GM03348 (cell line): ENCODE measurements around the gene TAAR5.
"Not testable (repeated sequence)": the region's sequence is repeated elsewhere in the genome, so short reads cannot be mapped to it uniquely, and the experiment has no call there.

ENCODE experiments used
- DNase-seq: peaks from one replicate; pipeline ENCODE4 v3.0.0; 2012; ENCODE audit warnings: low spot score

TAAR5 gene, protein sequence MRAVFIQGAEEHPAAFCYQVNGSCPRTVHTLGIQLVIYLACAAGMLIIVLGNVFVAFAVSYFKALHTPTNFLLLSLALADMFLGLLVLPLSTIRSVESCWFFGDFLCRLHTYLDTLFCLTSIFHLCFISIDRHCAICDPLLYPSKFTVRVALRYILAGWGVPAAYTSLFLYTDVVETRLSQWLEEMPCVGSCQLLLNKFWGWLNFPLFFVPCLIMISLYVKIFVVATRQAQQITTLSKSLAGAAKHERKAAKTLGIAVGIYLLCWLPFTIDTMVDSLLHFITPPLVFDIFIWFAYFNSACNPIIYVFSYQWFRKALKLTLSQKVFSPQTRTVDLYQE

DNA sequence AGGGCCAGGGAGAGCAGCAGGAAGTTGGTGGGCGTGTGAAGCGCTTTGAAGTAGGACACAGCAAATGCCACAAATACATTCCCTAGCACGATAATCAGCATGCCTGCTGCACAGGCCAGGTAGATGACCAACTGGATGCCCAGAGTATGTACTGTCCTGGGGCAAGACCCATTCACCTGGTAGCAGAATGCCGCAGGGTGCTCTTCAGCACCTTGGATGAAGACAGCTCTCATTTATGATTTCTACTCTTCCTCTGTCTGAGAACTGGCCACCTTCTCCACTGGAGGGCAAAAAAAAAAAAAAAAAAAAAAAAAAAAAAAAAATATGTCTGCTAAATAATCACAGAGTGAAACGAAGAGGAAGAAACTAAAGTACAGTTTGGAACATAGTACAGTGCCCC is at the start of gene TAAR5:
TSS of gene TAAR5 (minus strand) at position 288 of the 400 bp plus-strand sequence. CDS start at position 233, 55 bp downstream.
- no peak for DNase-seq

DNA sequence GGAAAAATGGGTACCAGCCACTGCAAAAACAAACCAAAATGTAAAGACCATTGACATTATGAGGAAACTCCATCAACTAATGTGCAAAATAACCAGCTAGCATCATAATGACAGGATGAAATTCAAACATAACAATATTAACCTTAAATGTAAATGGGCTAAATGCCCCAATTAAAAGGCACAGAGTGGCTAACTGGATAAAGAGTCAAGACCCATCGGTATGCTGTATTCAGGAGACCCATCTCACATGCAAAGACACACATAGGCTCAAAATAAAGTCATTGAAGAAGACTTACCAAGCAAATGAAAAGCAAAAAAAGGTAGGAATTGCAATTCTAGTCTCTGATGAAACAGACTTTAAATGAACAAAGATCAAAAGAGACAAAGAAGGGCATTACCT is 47.6 kb upstream of the TAAR5 start:
- DNase-seq, result not testable (repeated sequence)

DNA sequence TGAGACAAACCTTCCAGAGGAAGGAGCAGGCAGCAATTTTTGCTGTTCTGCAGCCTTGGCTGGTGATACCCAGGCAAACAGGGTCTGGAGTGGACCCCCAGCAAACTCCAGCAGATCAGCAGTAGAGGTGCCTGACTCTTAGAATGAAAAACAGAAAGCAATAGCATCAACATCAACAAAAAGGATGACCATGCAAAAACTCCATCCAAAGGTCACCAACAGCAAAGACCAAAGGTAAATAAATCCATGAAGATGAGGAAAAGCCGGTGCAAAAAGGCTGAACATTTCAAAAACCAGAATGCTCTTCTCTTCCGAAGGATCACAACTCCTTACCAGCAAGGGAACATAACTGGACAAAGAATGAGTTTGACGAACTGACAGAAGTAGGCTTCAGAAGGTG is 46.4 kb upstream of the TAAR5 start:
- not testable (repeated sequence) for DNase-seq

DNA sequence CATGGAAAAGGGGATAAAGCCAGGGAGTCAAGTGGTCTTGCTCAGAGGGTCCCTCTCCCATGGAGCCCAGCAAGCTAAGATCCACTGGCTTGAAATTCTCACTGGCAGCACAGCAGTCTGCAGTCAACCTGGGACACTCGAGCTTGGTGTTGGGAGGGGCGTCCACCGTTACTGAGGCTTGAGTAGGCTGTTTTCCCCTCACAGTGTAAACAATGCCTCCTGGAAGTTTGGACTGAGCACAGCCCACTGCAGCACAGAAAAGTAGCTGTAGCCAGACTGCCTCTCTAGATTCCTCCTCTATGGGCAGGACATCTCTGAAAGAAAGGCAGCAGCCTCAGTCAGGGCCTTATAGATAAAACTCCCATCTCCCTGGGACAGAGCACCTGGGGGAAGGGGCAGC is 45.7 kb upstream of the TAAR5 start:
- DNase-seq, result not testable (repeated sequence)

DNA sequence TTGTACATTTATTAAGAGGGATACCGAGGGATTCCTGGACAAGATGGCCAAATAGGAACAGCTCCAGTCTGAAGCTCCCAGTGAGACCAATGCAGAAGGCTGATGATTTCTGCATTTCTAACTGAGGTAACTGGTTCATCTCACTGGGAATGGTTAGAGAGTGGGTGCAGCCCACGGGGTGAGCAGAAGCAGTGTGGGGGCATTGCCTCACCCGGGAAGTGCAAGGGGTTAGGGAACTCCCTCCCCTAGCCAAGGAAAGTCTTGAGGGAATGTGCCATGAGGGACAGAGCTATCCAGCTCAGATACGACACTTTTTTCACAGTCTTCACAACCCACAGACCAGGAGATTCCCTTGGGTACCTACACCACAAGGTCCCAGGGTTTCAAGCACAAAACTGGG is 45.3 kb upstream of the TAAR5 start:
- DNase-seq, result no peak

DNA sequence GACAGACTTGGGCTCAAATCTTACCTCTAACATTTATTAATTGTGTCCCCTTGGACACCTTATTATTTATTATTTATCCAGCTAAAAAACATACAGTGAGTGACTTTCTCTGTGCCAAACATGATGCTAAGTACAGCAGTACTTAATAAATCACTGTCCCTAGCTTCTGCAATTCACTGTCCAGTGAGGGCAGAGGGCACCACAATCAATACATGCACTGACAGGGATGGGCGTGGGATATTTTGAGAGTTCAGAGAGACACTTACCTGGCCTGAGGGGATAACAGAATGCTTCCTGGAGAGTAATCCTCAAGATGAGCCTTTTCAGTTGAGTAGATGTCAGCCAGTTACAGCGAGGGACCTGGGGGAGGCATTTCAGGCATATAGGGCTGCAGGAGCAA is 43.8 kb upstream of the TAAR5 start:
- DNase-seq, result no peak

DNA sequence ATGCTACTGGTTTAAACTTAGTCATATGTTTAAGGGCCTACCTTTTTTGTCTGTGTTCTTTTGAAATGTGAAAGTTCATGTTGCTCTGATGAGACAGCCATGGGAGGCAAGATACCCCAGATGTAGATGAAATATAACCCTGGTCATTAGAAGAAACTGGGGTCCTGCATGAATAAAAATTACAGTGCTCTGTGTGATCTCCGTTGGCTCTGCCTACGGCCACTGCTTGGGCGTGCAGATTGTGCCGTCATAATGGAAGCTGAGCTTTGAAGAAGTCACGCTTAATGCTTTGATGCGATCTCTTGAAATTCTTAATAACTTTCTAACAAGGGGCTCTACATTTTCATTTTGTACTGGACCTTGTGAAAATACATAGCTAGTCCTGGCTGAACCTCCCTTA is 34.6 kb upstream of the TAAR5 start, which contains the start of gene TAAR2:
TSS of gene TAAR2 (minus strand) at position 101 of the 400 bp plus-strand sequence. CDS start at position 101, 0 bp downstream.
- DNase-seq, result no peak

DNA sequence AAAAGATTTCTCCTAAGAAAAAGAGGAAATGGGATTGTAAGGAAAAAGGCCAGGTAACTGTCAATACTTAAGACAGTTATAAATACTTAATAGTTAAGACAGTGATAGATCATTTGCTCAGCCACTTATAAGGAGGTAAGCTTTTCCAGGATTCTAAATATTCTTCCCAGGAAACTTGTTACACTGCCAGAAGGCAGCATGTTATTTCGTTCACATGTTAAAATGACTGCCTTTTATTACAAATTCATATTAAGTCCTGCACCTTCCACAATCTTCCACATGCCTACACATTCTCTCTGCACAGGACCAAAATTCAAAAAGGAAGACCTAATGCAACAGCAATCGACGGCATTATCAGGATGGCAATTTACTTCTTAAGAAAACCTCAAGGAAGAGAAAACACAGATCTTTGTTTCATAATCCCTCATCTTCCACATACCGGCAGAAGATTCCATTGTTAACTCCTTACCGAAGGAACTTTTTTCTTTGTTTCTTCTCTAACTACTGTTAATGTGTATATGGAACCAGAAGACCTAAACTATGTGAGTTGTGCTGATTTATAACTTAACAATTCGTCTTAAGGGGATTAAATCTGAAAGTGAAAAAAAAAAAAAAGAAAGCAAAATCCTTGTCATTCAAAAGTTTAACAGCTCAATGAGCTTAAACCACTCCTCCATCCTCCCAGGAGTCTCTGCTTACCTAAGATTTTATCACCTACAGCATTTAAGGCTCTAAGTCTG is 33.7 kb upstream of the TAAR5 start:
- no peak for DNase-seq

DNA sequence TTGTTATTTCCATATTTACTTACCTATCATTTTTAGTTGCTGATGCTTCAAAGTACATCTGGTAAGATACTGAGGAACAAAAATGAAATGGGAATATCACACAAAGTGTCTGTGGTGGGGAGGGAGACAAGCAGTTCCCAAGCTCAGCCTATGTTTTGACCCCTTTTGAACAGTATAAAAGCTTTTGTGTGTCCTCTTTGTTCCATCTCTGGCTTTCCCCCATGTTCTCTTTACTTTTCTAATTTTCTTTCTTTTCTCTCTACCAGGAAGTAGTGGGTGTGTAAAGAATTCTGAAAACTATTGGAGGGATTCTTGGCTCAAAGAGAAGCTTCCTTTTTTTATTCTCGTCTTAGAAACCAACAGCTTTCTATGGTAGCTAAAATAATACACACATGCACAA is 27.1 kb upstream of the TAAR5 start:
- no peak for DNase-seq

DNA sequence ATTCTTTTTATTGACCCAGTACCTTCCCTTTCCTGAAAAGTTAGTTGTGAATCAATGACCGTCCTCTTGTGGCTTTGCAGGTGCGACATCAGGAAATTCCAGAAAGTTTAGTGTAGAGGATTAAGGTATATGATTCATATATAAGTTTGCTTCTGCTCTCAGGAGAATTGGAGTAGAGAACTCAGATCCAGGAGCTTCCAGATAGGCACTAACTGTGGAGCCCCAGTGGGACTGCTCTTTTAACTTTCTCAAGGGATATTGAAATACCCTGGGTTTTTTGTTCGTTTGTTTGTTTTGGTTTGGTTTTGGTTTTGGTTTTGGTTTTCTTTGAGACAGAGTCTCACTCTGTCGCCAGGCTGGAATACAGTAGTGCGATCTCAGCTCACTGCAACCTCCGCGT is 25.0 kb upstream of the TAAR5 start:
- no peak for DNase-seq

DNA sequence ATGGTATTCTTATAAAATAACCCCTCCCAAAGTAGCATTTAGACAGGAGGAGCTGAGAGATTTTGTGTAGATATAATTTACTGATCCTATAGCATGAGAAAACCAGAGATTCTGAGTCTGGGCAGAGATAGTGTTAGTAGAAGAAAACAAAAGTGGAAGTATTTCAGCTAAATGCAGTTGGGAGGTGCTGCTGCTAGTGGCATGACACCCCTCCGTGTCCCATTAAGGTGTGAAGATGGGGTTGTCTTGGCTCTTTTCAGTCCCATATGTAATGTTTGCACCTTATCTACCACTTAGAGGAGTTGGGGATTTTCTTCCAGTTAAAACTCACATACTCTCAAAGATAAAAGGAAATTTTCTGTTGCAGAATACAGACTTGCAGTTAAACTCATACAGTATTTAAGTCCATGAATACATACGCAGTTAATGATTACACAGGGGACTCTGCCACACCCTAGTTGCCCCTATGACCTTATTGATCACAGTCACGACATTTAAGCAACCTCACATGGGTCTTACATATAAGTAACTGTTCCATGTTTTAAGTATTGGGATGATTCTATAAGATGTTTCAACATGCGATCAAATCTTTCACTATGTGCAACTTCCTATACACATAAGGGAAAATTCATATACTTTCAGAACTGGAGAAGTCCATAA is 23.0 kb upstream of the TAAR5 start:
- no peak for DNase-seq

DNA sequence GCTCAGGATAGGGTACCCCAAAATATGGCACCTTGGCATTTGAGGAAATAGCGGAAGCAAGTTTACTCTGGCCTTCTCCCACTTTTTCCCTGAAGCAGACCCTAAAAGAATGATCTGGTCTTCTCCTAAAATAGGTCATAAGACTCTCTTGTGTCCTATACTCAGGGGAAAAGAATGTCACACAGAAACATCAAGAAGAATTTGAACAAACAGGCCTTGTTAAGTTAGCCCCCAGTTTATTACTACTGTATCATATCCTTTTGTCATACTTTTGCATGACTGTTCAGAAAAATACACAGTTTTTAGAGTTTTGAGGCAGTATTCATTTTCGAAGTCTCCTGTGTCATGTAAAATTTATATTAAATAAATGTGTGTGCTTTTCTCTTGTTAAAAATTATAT is 22.1 kb upstream of the TAAR5 start:
- DNase-seq, result no peak

DNA sequence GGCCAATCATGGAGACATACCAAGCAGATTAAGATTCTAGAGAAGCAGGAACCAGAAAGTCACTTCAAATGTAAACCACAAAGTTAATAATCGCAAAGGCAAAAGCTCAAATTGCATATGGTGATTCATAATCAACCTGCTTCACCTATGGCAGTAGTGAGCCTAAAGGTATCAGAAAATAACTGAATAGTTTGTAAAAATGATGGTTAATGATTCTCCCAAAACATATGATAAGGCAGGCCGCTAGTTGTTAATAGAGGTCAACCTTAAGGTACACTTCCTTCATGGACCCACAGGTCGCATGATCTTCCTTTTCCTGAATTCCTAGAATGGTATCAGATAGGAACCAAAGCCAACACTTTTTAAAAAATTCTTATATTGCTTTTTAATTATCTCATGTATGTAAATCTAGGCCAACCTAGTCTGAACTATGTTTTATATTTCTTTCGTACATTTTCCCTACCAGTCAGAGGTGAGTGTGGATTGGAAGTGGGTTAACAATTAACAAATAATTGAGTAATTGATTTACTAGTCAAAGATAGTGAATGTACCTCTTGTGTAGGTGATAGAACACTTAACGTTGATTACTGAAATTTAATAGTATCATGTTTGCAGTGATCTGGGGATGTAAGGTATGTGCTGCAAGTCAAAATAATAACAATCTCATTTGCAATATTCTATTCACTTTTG is 18.1 kb upstream of the TAAR5 start:
- no peak for DNase-seq

DNA sequence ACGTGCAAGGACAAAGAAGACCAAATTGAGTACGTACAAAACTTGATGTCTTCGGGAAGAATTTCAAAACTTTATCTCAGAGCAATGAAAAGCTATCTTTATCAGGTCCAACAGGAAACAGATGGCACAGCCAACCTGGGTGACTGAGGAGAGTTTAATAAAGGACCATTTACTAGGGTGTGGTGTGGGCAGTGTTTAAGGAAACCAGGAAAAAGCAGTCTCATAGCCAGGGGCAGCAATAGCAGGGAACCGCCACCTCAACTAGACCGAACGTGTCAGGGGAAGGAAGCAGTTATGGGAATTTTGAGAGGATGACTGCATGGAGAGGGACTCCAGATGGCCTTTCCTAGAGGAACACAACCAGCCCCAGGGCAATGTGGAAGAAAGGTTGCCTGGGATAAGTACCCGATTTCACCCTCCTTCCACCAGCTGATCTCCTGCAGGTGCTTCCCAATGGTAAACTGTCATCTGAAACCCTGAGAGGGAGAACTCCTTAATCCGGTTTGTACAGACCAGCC is 15.2 kb upstream of the TAAR5 start:
- DNase-seq, result no peak

DNA sequence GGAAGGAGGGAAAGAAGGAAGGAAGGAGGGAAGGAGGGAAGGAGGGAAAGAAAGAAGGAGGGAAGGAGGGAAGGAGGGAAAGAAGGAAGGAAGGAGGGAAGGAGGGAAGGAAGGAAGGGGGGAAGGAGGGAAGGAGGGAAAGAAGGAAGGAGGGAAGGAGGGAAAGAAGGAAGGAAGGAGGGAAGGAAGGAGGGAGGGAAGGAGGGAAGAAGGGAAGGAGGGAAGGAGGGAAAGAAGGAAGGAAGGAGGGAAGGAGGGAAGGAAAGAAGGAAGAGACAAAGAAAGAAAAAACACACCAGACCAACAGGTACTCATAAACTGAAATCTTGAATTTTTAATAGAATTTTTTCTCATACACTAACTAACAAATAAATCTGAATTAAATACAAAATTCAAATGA is 11.4 kb upstream of the TAAR5 start:
- not testable (repeated sequence) for DNase-seq

DNA sequence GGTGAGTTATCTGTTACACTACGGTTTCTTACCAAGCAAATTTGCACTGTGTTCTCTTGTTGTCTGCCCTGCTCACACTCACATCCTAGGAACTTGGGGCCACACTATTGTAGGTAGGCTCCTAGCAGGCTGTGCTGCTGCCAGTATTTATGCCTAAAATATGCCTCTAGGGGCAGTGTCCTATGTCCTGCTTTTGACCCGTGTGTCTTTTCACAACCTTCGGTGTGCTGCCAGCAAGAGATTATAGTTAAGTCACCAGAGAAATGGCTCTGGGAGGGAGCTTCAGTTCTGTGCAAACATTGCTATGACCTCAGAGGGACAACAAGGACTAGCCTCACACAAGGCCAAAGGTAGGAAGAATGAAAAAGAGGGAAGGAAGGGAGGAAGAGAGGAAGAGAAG is 8.9 kb upstream of the TAAR5 start:
- no peak for DNase-seq

DNA sequence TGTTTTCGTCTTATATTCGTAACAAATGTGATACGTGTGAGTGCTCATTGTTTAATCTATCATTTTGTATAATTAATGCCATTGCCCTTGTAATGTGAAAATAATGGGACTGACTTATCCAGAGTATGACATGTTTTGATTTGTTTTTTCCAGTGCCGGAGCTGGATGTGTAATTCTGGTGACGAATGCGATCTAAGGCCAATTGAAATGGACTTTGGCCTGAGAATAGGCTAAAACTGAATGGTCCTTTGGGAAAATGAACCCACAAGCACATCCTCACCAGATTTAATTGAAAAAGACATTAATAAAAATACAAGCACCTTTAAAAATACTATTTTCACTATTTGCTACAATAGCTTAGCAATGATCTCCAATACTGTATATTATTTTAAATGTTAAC is 6.7 kb upstream of the TAAR5 start:
- no peak for DNase-seq

DNA sequence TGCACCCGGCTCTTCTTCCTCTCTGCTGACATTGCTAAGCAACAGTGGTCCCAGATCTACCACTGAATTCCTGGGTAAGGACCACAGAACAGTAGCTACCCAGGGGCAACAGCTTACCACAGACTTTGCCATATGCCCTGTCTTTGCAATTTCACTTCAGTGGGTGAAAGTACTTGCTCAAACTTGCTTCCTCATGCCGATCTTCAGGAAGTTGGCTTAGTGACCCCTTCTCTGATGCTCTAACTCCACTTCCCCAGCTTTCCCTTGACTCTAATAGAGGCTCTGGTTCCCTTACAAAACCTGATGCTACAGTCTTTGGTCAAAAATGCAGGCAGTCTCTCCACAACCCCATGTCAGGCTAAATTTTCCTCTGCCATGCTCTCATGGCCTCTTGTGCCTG is 3.3 kb upstream of the TAAR5 start:
- no peak for DNase-seq

DNA sequence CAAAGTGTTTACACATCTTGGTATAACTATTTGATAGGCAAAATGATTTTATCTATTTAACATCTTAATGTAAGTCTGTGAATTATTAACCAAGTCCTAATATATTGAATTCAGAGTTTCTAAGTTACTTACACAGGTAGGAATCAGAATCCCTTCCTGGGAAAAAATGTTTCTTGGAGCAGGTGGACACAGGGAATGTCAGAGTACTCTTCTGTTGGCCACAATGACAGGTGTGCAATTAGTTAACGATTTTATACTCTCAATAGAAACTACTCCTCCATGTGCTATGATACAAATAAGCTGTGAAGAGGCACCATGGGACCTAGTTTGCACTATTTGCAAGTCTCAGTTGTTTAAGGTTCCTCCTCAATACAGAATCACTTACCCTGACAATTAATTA is 821 bp upstream of the TAAR5 start:
- no peak for DNase-seq

DNA sequence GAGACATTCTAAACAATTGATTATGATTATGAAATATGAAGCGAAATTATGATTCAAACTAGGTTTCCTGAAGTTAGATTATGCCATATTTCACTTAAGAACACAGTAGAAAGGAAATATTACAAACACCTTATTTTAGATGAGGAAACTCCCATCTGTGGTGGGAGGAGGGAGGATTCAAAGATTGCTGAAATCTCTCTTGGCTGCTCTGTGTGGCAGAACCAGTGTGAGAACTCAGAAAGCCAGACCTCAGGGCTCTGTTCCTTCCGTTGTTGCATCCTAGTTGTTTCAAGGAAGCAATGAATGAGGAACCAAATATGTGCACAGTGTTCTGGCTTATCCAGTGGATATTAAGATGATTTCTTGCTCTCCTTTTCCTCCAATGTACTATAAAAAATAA is 2.1 kb downstream of the TAAR5 start:
- DNase-seq, result no peak

DNA sequence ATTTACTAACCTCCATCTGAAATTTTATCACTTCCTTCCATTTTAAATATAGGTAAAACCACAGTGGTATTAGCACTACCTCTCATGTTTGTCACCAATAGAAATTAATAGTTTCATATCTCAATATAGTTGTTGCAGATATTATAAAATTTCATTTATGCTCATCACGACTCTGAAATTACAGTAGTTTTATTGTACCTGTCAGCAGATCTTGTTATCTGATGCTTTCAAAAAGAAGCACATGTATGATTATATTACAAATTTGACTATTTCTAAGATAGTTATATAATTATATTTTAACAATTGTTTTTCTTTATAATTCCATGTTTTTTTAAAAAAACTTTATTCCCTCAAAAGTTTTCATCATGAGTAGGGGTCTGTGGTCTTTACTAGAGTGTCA is 4.8 kb downstream of the TAAR5 start:
- DNase-seq, result no peak

DNA sequence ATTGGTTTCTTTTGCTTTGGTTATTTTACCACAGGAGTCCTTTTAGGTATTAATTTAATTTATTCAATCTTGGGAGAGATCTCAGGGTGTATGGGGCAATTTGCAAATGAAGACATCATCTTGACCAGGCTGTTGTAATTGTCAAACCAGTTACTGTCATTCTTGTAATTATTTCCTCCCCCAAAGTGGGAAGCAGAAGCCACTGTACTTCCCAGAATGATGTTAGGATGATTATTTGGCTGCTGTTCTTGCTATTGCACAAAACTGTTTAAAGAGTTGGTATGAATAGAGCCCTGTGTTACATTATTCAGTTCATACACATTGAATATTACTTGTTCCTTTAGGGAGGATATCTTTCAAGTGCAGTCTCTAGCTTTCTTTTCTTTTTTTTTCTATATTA is 17.8 kb downstream of the TAAR5 start:
- DNase-seq, result no peak
